Esophagus squamous epithelium (tissue), 5 donors: ENCODE measurements around the gene HBG2. TPM values are rescaled to one million over a fixed set of nuclear protein-coding genes. Genes with fewer than 3 reads are reported as not detected.

ENCODE experiments used
- DNase-seq: peaks from one replicate; lab custom pipeline; 2025; lab: John Stamatoyannopoulos, UW
- H3K27ac ChIP-seq, 4 donors: fragments of 200-600 bp; sonication (generic); one replicate each; pipeline ENCODE4 v1.5.1; 2016 to 2019; ENCODE audit warnings: mild to moderate bottlenecking in 1 of 4
- H3K27me3 ChIP-seq, 4 donors: fragments of 200-600 bp; sonication (generic); 1 replicate in 3 of 4; 2 replicates in 1 of 4; pipeline versions ENCODE4 v1.5.1 to v1.6.0; 2017 to 2021; ENCODE audit warnings: antibody characterized with exemption in 1 of 4
- H3K36me3 ChIP-seq, 3 donors: fragments of 200-600 bp; sonication (generic); one replicate each; pipeline ENCODE4 v1.5.1; 2016 to 2019
- H3K4me1 ChIP-seq, 3 donors: fragments of 200-600 bp; sonication (generic); one replicate each; pipeline ENCODE4 v1.5.1; 2017 to 2019
- H3K4me3 ChIP-seq, 4 donors: fragments of 200-600 bp; sonication (generic); 1 replicate in 3 of 4; 2 replicates in 1 of 4; pipeline ENCODE4 v1.5.1; 2016 to 2019; ENCODE audit warnings: mild to moderate bottlenecking in 2 of 4, moderate library complexity in 1 of 4
- H3K9me3 ChIP-seq, 3 donors: fragments of 200-600 bp; sonication (generic); one replicate each; pipeline ENCODE4 v1.5.1; 2016 to 2019
- POLR2A ChIP-seq, 4 donors: fragments of 450-650 bp; IDR thresholded peaks; one replicate each; pipeline ENCODE4 v1.6.1; 2017; ENCODE audit warnings: antibody characterized with exemption in 4 of 4, mild to moderate bottlenecking in 4 of 4, moderate library complexity in 3 of 4
- WGBS, 2 donors: methylation state at CpG; one replicate each; pipeline ENCODE4 v1.1.5; 2018; 5-methylcytosine and 5-hydroxymethylcytosine counted together
- intact Hi-C: fragments of 100-400 bp; cut with DNase I; formaldehyde crosslinking; loops from one replicate; pipeline ENCODE4 v1.15.0; 2022
- total RNA-seq, 4 donors: library from RNA; depleted of rRNA; stranded (reverse); fragments of >200 nt; gene quantifications; one replicate each; pipeline ENCODE4 v1.1.0, GENCODE V29; 2016
- TF ChIP-seq, protein P1 (sequence below), 6 experiments: fragments of 450-650 bp in 4 of 6; fragments of 200-600 bp in 2 of 6; sonication (generic) in 2 of 6; IDR thresholded peaks; one replicate each; pipeline ENCODE4 v1.5.1; 2016 to 2019; ENCODE audit warnings: antibody characterized with exemption in 6 of 6, mild to moderate bottlenecking in 4 of 6, moderate library complexity in 4 of 6
- donor health status: DM: yes; HTN: yes; CAD: no.

The HBG2 gene
- total RNA-seq, 4 donors from 2014 or later: not detected

DNA sequence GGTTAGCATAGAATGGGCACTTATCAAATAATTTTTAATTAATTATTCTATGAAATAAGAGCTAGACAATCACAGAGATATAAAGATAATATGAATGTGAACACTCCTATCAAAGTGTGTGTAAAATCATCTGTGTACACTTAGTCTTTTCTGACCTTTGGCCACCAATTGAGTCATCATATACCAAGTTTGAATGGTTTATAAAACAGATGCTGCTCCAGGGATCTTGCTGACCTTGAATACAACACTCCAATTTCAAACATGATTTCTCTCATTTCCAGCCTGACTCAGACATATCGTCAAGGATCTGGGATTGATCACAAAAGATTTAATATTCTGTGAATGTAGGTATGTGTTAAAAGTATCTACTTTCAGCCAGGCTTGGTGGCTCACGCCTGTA, 51.2 kb downstream of the HBG2 start:
- no peak for TF ChIP-seq POLR2A (IDR thresholded peaks at IDR 0.05)
- TF ChIP-seq, protein P1, sequence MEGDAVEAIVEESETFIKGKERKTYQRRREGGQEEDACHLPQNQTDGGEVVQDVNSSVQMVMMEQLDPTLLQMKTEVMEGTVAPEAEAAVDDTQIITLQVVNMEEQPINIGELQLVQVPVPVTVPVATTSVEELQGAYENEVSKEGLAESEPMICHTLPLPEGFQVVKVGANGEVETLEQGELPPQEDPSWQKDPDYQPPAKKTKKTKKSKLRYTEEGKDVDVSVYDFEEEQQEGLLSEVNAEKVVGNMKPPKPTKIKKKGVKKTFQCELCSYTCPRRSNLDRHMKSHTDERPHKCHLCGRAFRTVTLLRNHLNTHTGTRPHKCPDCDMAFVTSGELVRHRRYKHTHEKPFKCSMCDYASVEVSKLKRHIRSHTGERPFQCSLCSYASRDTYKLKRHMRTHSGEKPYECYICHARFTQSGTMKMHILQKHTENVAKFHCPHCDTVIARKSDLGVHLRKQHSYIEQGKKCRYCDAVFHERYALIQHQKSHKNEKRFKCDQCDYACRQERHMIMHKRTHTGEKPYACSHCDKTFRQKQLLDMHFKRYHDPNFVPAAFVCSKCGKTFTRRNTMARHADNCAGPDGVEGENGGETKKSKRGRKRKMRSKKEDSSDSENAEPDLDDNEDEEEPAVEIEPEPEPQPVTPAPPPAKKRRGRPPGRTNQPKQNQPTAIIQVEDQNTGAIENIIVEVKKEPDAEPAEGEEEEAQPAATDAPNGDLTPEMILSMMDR (IDR thresholded peaks at IDR 0.05): no peak
- 80 to 82% methylated on average over 2 of the region's 2 CpGs for WGBS, 2 donors

More for the DNA sequence above, 51.2 kb downstream of the HBG2 start:
- no peak for DNase-seq
- Histone ChIP-seq H3K36me3 (no peaks in the 10 kb centered on the region), H3K4me1 (no peaks in the 10 kb centered on the region), H3K9me3 (no peaks in the 10 kb centered on the region), H3K27ac (no peak overlapping the region), H3K27me3 (no peaks in the 10 kb centered on the region), H3K4me3 (no peak overlapping the region)
- intact Hi-C loops: no loop called here

Other genes with a start within 250 kb of the HBG2 start
- gene OR52J3, start 208.3 kb downstream of the HBG2 start, total RNA-seq: not detected
- not detected for gene OR52E2, start 195.2 kb downstream of the HBG2 start, total RNA-seq
- gene OR52E1, start 185.2 kb downstream of the HBG2 start, total RNA-seq: not detected
- gene OR52A5, start 116.4 kb downstream of the HBG2 start, total RNA-seq: not detected
- not detected for gene OR52A1, start 100.0 kb downstream of the HBG2 start, total RNA-seq
- not detected for gene OR51V1, start 54.1 kb downstream of the HBG2 start, total RNA-seq
- gene HBB, start 27.7 kb downstream of the HBG2 start, total RNA-seq: 1 to 10 TPM in 3 of 4 donors, not detected in 1; 1.6 to 7.9 (median 2.7) TPM
- gene HBD, start 20.3 kb downstream of the HBG2 start, total RNA-seq: not detected
- gene HBG1, start 4.9 kb downstream of the HBG2 start, total RNA-seq: not detected
- gene HBE1, start 15.2 kb upstream of the HBG2 start, total RNA-seq: not detected
- gene OR51B4, start 47.2 kb upstream of the HBG2 start, total RNA-seq: not detected
- gene OR51B2, start 69.5 kb upstream of the HBG2 start, total RNA-seq: not detected
- under 1 TPM in 1 of 4 donors, not detected in 3; 0.57 TPM for gene OR51B5, start 88.7 kb upstream of the HBG2 start, total RNA-seq
- gene OR51B6, start 96.7 kb upstream of the HBG2 start, total RNA-seq: not detected
- gene OR51M1, start 129.0 kb upstream of the HBG2 start, total RNA-seq: not detected
- not detected for gene OR51Q1, start 167.3 kb upstream of the HBG2 start, total RNA-seq
- under 1 TPM in 1 of 4 donors, not detected in 3; 0.38 TPM for gene OR51I1, start 186.7 kb upstream of the HBG2 start, total RNA-seq
- not detected for gene OR51I2, start 194.5 kb upstream of the HBG2 start, total RNA-seq
- gene OR52D1, start 233.9 kb upstream of the HBG2 start, total RNA-seq: not detected